Stimulated activated CD8-positive, alpha-beta memory T cell treated with anti-CD3 and anti-CD28 coated beads, Interleukin-4, amount 100 ng/mL, for 4 hours (primary cell): ENCODE results near the gene TYW1B.
"Not testable (repeated sequence)": the region's sequence is repeated elsewhere in the genome, so short reads cannot be mapped to it uniquely, and the experiment has no call there.

Source experiments
- DNase-seq, 2 donors: peaks; one replicate each; pipeline ENCODE4 v3.0.0-alpha.2; 2020; ENCODE audit warnings: low read depth in 2 of 2, low spot score in 1 of 2

Gene TYW1B

GRCh38 chr7:72632765-72633292 lies 195.2 kb downstream of the TYW1B start:
- not testable (repeated sequence) for DNase-seq

GRCh38 chr7:72628375-72628774 lies 199.6 kb downstream of the TYW1B start:
- not testable (repeated sequence) for DNase-seq

GRCh38 chr7:72626428-72627011 lies 201.5 kb downstream of the TYW1B start:
- not testable (repeated sequence) for DNase-seq

GRCh38 chr7:72625721-72626423 lies 202.1 kb downstream of the TYW1B start:
- DNase-seq, result not testable (repeated sequence)

DNA sequence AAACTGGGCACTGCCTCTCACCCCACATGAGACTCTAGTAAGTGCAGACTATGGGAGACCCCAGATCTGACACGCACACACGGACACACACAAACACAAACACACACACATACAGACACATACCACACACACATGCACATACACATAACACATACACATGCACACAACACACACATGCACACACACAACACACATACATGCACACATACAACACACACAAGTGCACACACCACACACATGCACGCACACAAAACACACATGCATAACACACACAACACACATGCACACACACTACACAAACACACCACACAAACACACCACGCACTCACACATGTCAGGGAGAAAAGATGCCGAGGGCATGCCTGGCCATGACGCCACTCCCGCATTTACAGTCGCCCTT lies 205.5 kb downstream of the TYW1B start:
- no peak for DNase-seq

- DNase-seq, result not testable (repeated sequence)
These were observed 206.2 kb downstream of the TYW1B start for GRCh38 chr7:72621761-72622187.

- not testable (repeated sequence) for DNase-seq
These were observed 207.1 kb downstream of the TYW1B start for GRCh38 chr7:72620923-72621322.

DNA sequence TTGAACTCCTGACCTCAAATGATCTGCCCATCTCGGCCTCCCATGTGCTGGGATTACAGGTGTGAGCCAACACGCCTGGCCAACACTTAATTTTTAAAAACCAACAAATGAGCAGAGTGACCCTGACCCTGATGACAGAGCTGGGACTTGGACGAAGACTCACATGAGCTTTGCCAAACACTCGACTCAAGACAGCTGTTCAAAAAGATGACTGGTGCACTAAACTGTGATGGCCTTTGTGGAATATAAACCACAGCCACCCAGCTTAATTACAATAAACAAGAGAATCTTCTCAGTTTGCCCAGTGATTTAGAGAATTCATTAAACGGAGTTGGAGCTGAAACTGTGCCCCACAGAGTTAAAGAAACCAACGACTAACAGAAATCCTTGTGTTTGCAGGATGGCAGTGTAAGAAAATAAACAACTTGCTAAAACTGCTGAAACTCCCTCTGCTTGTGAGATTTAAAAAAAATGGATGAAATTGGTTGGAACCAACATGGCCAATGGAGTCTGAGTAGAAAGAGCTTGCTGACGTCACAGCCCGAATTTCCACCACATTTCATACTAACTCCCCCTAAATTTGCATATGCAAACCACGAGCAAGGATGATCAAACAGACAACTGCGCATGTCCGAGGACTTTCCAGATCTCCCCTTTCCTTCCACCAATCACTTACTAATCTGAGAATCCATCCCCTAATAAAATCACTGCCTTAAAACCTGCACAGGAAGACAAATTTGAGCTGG lies 209.4 kb downstream of the TYW1B start:
- not testable (repeated sequence) for DNase-seq

- DNase-seq, result not testable (repeated sequence)
These were observed 218.2 kb downstream of the TYW1B start for GRCh38 chr7:72609761-72610160.

GRCh38 chr7:72607988-72608387 lies 220.0 kb downstream of the TYW1B start:
- DNase-seq, result not testable (repeated sequence)

DNA sequence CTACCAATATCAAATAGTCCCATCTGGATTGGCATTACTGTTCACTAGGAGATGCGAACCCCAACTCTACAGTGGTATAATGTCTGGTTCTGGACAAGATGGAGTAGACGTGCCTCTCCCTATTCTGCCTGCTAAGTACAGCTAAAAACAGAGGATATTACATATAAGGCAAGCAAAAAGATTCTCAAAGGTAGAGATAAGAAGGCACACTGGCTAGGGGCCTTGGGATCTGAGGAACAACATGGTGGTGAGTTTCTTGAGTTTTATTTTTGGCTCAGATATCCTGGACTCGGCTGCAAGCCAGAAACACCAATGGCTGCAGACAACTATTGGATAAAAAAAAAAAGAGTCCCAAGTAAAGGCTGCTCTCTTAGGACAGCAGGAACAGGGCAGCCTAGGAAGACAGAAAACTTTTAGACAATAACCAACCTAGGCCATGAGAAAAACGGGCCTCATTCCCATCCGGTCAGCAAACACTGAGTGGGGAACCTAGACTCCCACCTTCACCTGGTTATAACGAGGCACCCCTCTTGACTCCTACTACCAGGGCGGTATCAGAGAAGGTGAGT lies 222.1 kb downstream of the TYW1B start:
- DNase-seq, result not testable (repeated sequence)

- DNase-seq, result not testable (repeated sequence)
These were observed 223.0 kb downstream of the TYW1B start for GRCh38 chr7:72604771-72605611.

GRCh38 chr7:72603476-72603875 lies 224.5 kb downstream of the TYW1B start:
- DNase-seq, result not testable (repeated sequence)

- DNase-seq, result no peak
These were observed 224.9 kb downstream of the TYW1B start for GRCh38 chr7:72603073-72603472.

DNA sequence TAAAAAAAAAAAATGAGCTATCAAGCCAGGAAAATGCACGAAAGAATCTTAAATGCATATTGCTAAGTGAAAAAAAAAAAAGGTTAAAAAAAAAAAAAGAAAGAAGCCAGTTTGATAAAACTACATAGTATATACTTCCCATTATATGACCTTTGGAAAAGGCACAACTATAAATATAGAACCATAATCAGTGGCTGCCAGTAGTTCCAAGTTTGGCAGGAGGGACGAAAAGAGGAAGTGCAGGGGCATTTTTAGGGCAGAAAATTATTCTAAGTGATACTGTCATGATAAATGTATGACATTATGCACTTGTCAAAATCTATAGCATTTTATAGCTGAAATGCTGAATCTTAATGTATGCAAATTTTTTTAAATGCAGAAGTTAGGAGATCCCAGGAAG lies 226.3 kb downstream of the TYW1B start:
- DNase-seq, result not testable (repeated sequence)

GRCh38 chr7:72590023-72590422 lies 238.0 kb downstream of the TYW1B start:
- not testable (repeated sequence) for DNase-seq

GRCh38 chr7:72587267-72587666 lies 240.7 kb downstream of the TYW1B start:
- DNase-seq, result not testable (repeated sequence)

GRCh38 chr7:72584576-72584975 lies 243.4 kb downstream of the TYW1B start:
- DNase-seq, result not testable (repeated sequence)

GRCh38 chr7:72583620-72584361 lies 244.2 kb downstream of the TYW1B start:
- not testable (repeated sequence) for DNase-seq
